KBM-7 (cell line): ENCODE results near the gene USP48.
"Not testable (repeated sequence)": the region's sequence is repeated elsewhere in the genome, so short reads cannot be mapped to it uniquely, and the experiment has no call there.

Experiments
- DNase-seq: peaks from one replicate; pipeline ENCODE4 v3.0.0-alpha.2; 2015
- in situ Hi-C: fragments of 300-500 bp; cut with MboI; formaldehyde crosslinking; loops from 2 replicates; pipeline ENCODE4 v1.14.3; 2020; ENCODE audit warnings: low sequenced_read_pairs, low pct_unique_long_range_greater_than_20kb, mixed read lengths

USP48 gene

DNA sequence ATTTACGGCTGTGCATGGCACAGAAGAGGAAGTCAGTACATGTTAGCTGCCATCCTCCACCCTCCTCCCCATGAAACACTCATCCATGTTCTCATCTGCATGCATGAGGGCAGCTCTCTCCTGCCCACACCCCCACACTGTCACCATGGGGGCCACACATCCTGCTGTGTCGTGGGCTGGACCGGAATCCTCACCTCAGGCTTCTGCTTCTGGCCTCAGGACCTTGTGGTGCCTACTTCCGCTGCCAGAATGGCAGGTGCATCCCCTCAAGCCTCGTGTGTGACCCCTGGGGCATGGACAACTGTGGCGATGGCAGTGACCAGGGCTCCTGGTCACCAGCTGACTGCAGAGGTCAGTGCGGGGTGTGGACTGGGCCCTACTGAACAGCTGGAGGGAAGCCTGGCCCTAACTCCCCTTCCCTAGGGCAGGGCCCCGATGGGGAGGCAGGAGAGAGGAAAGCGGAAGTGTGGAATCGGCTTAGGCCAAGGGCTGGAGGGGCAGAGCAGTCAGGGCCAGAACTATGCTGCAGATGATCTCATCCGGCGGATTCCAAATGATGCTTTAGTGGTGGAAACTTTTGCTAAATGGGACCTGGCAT lies 32.9 kb upstream of the USP48 start:
- peak; percentile 50 for DNase-seq
- in situ Hi-C loops: no loop called here

DNA sequence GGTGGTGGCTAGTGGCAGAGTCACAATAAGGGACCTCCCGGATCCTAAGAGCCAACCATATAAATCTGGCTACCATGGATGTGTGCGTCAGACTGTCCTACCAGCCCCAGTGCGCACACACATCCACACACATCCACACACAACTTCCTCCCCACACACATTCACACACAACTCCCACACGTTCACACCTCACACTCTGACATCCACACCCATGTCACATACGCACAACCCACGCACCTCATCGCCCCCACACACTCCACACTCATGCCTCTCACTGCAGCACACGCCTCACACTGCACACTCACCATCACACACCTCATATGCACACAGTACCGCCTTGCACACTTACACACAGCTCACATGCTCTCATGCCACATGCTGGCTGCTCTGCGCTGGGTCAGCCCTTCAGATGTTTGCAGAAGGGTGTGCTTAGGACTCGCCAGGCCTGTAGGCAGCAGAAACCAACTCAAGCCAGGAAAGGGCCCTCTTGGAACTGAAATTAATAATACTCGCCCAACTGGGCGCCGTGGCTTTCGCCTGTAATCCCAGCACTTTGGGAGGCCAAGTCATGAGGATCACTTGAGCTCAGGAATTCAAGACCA lies 32.1 kb upstream of the USP48 start:
- in situ Hi-C loops: no loop called here
- no peak for DNase-seq

DNA sequence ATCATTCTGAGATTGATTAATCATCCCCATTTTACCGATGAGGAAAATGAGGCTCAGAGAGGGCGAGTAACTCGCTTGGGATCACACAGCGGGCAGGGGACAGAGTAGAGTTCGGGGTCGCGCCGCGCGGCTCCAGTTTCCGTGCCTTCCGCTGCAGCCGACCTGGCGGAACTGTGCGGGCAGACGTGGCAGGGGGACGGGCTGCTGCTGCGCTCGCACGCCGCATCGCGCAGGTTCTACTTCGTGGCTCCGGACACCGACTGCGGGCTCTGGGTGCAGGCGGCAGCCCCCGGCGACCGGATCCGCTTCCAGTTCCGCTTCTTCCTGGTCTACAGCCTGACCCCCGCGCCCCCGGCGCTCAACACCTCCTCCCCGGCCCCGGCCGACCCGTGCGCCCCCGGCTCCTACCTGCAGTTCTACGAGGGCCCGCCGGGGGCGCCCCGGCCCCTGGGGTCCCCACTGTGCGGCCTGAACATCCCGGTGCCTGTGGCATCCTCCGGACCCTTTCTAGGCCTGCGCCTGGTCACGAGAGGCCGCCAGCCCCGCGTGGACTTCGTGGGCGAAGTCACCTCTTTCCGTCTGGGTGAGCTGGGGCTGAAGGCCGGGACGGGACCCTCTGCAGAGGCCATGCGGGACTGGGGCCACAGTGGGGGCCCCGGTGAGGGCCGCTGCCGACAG lies 31.4 kb upstream of the USP48 start:
- DNase-seq: peak; percentile 72

DNA sequence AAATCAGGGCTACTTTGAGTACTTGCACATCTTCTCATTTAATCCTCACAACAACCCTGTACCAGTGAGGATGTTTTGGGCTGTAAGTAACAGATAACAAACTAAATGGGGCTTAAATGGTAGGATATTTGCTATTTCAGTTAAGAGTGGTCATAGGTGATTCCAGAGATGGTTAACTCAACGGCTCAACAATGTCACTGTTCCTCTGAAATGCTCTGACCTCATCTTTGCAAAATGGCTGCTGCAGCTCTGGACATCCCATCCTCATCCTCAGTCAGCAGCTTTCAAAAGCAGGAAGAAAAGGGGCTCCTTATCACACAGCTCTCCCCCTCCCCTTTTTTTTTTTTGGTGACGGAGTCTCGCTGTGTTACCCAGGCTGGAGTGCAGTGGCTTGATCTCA lies 30.6 kb upstream of the USP48 start:
- no peak for DNase-seq
- in situ Hi-C loops: no loop called here

More for the DNA sequence above, 31.4 kb upstream of the USP48 start:
- in situ Hi-C loops: no loop called here

DNA sequence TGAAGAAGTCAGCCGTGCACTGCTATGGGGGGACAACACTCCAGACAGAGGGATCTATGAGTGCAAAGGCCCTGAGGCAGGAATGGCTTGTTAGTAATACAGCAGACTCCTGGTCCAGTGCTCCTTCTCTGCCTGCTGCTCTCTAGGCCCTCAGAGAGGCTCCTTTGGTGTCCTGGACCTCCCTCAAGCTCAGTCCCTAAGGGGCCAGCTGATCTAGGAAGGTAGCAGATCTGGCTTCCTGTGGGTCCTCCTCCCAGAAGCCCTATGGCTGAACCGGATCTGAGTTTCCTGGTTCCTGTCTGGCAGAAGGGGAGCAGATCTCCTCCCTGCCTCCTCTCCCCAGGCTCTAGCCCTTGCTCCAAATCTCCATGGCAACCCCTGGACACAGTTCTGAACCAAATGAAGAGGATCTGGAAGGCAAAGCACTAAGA lies 28.9 kb upstream of the USP48 start, which contains the start of gene LDLRAD2:
LDLRAD2 (plus strand) TSS at position 391 of the 431 bp plus-strand sequence. CDS start 187 bp downstream, outside the sequence.
- no peak for DNase-seq
- in situ Hi-C loops: no loop called here

DNA sequence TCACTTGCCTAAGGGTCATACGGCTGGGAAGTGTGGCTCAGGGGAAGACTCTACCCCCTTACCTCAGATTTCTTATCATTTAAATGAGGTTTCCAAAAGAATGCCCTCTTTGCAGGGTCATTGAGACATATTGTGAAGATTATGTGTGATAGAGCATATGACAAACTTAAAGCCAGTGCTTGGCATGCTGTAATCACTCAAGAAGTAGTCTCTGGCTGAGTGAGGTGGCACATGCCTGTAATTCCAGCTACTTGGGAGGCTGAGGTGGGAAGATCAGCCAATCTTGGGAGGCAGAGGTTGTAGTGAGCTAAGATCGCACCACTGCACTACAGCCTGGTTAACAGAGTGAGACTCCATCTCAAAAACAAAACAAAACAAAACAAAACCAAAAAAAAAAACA lies 21.6 kb upstream of the USP48 start:
- in situ Hi-C loops: no loop called here
- DNase-seq: no peak

DNA sequence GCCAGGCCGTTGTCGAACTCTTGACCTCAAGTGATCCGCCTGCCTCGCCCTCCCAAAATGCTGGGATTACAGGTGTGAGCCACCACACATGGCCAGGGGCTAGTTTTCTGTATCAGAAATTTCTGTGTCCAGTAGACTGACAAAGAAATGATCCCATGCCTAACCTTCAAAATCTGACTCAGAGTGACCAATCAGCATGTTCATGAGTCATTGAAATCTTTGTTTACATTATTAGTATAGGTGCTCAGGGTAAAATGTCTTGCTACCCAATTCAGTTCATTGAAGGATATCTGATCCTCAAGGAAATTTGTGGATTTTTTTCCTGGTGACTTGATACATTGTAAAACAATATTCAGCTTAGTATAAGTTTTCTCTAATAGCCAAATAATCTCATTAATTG lies 18.2 kb upstream of the USP48 start:
- in situ Hi-C loops: no loop called here
- DNase-seq: no peak

DNA sequence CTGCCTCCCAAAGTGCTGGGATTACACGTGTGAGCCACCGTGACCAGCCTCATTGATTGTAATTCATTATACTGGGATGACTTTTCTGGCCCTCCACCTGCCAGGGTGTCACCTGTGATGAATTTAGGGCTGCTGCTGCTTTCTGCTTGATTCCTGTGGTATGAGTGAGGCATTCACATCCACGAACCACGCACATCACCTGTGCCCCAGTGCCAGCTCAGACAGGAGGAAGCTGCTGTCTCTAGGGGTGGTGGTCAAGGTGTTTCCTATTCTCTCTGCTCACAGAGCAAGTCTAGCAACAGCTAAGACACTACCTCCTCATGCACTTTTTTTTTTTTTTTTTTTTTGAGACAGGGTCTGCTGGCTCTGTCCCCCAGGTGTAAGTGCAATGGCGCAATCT lies 16.8 kb upstream of the USP48 start:
- DNase-seq: no peak
- in situ Hi-C loops: no loop called here

DNA sequence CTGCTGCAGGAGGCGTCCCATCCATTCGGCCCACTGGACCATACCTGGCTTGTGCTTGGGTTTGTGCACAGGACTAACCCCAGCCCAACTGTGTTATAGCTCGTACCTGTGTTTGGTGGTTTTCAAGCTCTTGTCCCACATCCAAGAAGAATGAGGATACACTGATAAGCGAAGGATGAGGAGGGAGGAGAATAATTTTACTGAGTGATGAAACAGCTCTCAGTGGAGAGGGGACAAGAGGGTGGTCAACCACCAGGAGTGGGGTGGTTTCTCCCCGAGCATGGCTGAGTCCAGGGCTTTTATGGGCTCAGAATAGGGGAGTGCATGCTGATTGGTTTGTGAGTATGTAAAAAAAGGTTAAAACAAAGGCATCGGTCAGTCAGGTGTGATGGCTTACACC lies 12.1 kb upstream of the USP48 start:
- DNase-seq: no peak
- in situ Hi-C loops: no loop called here

DNA sequence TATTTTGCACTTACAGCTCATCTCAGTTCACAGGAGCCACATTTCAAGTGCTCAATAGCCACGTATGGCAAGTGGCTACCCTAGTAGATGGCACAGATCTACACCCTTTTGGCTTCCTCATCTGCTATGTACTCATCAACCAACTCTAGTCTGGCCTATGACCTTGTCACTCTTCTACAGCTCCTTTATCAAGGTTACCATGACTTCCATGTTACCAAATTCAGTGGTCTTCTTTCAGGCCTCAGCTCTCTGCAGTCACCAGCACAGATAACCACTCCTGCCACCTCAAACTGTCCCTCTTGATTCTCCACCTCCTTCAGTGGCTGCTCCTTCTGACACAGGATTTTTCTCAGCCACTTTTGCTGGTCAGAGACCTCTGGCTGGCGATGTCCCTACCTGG lies 11.7 kb upstream of the USP48 start:
- no peak for DNase-seq
- in situ Hi-C loops: no loop called here

DNA sequence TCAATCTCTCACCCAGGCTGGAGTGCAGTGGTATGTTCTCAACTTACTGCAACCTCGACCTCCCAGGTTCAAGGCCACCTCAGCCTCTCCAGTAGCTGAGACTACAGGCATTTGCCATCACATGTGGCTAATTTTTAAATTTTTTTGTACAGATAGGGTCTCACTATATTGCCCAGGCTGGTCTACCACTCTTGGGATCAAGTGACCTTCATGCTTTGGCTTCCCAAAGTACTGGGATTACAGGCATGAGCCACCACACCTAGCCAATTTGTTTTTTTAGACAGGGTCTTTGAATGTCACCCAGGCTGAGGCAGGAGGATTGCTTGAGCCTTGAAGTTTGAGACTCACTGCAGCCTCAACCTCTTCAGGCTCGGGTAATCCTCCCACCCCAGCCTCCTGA lies 10.2 kb upstream of the USP48 start:
- no peak for DNase-seq
- in situ Hi-C loops: no loop called here

DNA sequence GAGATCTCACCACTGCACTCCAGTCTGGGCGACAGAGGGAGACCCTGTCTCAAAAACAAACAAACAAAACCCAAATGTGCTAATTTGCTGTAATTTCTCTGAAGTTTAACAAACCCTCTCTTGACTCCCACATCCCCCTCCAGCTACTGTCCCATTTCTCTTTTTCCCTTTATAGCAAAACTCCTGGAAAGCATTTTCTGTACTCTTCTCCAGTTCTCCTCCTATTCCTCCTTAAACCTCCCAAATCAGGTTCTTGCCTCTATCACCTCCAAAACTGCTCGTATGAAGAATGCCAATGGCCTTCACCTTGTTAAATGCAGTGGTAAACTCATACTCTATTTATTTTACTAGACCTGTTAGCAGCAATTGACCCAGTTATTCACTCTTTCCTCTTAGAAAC lies 3.7 kb upstream of the USP48 start:
- no peak for DNase-seq
- in situ Hi-C loops: no loop called here

DNA sequence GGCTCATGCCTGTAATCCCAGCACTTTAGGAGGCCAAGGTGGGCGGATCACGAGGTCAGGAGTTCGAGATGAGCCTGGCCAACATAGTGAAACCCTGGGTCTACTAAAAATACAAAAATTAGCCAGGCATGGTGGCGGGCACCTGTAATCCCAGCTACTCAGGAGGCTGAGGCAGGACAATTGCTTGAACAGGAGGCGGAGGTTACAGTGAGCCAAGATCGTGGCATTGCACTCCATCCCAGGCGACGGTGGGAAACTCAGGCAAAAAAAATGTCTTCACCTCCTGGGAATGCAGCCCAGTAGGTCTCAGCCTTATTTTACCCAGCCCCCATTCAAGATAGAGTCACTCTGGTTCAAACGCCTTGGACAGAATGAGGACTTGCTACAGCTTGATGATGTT lies 2.8 kb upstream of the USP48 start:
- in situ Hi-C loops, DNase-seq: not testable (repeated sequence)

DNA sequence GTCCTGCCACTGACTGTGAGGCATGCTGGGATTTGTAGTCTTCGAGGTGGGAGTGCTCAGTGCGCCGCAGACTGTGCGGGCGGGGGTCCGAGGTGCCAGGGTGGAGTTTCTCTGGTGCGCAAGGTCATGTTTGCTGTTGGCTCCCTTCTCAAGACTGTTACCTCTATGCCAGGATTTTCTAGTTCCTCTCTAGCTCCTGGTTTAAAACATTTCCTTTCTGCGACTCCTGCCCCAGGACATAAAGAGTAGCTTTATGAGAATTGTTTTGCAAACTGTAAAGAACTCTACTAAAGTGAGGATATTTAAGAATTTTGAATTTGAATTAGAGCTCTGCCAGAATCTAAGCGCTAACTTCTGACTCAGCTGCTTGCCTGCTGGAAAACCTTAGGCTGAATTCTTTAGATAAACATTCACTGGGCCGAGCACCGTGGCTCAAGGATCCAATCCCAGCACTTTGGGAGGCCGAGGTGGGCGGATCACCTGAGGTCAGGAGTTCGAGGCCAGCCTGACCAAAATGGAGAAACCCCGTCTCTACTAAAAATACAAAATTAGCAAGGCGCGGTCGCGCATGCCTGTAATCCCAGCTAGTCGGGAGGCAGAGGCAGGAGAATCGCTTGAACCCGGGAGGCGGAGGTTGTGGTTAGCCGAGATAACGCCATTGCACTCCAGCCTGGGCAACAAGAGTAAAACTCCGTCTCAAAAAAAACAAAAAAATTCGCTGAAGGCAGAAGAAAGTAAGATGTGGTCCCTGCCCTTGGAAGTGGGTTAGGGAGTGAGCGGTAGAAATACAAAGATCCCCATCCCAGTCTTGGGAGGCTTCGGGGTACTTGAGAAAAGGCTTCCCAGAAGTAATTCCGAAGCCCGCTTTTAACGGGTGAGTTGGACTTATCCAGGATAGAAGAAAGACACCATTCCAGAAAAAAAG lies 992 bp upstream of the USP48 start:
- peak; percentile 96 for DNase-seq

DNA sequence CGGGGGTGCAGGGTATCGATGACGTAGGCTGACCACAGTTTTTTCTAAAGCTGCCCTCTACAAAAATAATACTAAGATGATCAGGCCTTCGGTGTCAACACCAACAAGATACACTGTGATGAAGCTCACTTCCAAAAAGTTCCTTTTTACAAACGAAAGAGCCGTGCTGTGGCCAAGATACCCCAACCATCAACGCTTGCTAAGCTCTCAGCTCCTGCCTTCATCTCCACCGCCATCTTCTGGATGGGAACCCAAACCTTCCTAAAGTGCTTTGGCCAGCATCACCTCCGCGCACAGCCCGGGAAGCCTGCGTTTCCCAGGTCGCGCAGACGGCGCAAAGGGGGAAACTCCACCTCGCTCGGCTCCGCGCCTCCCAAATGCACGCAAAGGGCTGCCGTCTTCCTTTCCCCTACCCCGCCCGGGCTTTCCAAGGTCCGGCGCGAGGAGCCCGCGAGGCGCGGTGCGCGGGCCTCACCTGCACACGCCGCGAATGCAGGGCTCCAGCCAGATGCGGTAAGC lies 541 bp downstream of the USP48 start:
- in situ Hi-C loops: no loop called here
- peak; percentile 74 for DNase-seq

More for the DNA sequence above, 992 bp upstream of the USP48 start:
- in situ Hi-C loops: no loop called here

DNA sequence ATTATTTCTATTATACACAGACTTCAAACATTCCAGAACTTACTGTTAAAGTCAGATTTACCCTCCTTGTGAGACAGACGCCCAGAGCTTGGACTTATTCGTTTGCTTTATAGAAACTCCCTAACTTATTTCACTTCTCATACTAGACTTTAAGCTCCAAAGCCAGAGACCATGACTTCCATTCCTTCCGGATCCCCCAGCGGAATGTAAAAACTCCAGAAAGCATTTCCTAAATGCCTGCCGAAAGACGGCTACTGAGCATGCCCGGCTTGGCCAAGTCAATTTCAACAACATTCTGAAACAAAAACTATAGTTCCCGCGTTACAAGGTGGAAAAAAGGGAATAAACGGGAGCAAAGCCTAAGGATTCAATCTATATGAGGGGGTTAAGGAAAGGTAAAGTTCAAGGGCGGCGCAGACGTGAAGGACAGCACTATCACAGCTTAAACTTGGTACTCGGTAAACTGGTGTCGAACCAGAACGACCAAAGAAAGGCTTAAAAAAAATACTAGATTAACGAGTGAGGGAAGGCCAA lies 1.1 kb downstream of the USP48 start:
- in situ Hi-C loops: no loop called here
- no peak for DNase-seq

DNA sequence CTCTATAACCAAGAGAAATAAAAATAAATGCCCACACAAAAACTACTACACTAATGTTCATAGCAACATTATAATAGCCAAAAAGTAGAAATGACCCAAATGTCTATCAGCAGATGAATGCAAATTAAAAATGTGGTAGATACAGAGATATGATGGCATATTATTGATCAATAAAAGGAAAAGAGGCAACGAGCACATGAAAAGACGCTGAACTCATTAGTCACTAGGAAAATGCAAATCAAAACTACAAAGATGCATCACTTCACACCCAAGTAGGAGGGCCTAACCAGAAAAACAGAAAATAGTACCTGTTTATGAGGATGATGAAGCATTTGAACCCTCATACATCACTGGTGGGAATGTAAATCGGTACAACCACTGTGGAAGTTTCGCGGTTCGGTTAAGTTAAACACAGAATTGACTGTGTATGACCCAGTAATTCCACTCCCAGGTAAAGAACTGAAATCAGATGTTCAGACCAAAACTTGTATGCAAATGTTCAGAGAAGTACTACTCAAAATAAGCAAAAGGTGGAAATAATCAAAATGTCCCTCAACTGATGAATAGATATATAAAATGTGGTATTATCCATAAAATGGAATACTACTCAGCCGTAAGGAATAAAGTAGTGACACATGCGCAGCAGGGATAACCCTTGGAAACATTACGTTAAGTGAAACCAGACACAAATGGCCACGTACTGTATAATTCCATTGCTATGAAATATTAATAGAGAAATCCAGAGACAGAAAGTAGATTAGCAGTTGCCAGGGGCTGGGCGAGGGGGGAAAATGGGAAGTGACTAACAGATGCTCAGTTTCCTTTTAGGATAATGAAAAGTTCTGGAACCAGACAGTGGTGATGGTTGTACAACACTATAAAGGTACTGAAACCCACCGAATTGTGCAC lies 3.1 kb downstream of the USP48 start:
- no peak for DNase-seq
- in situ Hi-C loops: no loop called here

DNA sequence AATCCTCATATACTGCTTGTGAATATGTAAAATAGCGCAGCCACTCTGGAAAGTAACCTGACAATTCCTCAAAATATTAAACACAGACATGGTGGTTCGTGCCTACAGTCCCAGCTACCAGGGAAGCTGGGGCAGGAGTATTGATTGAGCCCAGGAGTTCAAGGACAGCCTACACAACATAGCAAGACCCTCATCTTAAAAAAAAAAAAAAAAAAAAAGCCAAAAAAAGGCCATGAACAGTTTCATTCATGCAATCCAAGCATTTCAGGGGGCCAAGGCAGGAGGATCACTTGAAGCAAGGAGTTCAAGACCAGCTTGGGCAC lies 4.6 kb downstream of the USP48 start:
- in situ Hi-C loops: no loop called here
- DNase-seq: no peak
